Prostate gland (tissue), 1 donor: ENCODE measurements around the gene RPP14.

Source experiments
- POLR2A ChIP-seq: fragments of 450-650 bp; IDR thresholded peaks from one replicate; pipeline ENCODE4 v1.6.1; 2016; ENCODE audit warnings: antibody characterized with exemption, mild to moderate bottlenecking
- POLR2AphosphoS5 ChIP-seq: sonication (generic); formaldehyde crosslinking; IDR thresholded peaks from one replicate; pipeline ENCODE4 v1.6.1; 2017; ENCODE audit warnings: antibody characterized with exemption

GRCh38 chr3:58334013-58334321 lies 27.9 kb downstream of the RPP14 start:
- TF ChIP-seq POLR2A (no peak), POLR2AphosphoS5 (no peak)
